ENCODE data around the gene CD74.
"Not testable (repeated sequence)": the region's sequence is repeated elsewhere in the genome, so short reads cannot be mapped to it uniquely, and the experiment has no call there.

Gene CD74

GRCh38 chr5:150412319-150413175 lies at the start of gene CD74:
TSS of gene CD74 (minus strand) at chr5:150412910. CDS start at chr5:150412749, 161 bp downstream.
- peak; percentile 92 for DNase-seq

GRCh38 chr5:150461231-150461630 lies 48.5 kb upstream of the CD74 start:
- DNase-seq: no peak

- DNase-seq: no peak
Measured at GRCh38 chr5:150460781-150461180, 48.1 kb upstream of the CD74 start.

- DNase-seq: peak; percentile 92
Measured at GRCh38 chr5:150458802-150459557, 46.3 kb upstream of the CD74 start.

- DNase-seq: no peak
Measured at GRCh38 chr5:150457562-150458240, 45.0 kb upstream of the CD74 start.

GRCh38 chr5:150457121-150457520 lies 44.4 kb upstream of the CD74 start:
- DNase-seq: no peak

- no peak for DNase-seq
Measured at GRCh38 chr5:150454492-150455229, 42.0 kb upstream of the CD74 start.

- DNase-seq: not testable (repeated sequence)
Measured at GRCh38 chr5:150454027-150454426, 41.3 kb upstream of the CD74 start.

GRCh38 chr5:150452914-150453313 lies 40.2 kb upstream of the CD74 start:
- DNase-seq: no peak

GRCh38 chr5:150451594-150451993 lies 38.9 kb upstream of the CD74 start:
- DNase-seq: no peak

- DNase-seq: peak; percentile 97
Measured at GRCh38 chr5:150449517-150450339, 37.0 kb upstream of the CD74 start, which contains the start of gene RPS14. TSS of gene RPS14 (minus strand) at chr5:150449739. CDS start at chr5:150447733, 2,006 bp downstream.

GRCh38 chr5:150448952-150449516 lies 36.3 kb upstream of the CD74 start:
- DNase-seq: no peak

- no peak for DNase-seq
Measured at GRCh38 chr5:150448334-150448733, 35.6 kb upstream of the CD74 start.

- no peak for DNase-seq
Measured at GRCh38 chr5:150447188-150447587, 34.5 kb upstream of the CD74 start.

GRCh38 chr5:150446583-150446982 lies 33.9 kb upstream of the CD74 start:
- DNase-seq: no peak

- DNase-seq: no peak
Measured at GRCh38 chr5:150446088-150446487, 33.4 kb upstream of the CD74 start.

- no peak for DNase-seq
Measured at GRCh38 chr5:150444770-150445169, 32.1 kb upstream of the CD74 start.

- DNase-seq: no peak
Measured at GRCh38 chr5:150443242-150444075, 30.7 kb upstream of the CD74 start.

- no peak for DNase-seq
Measured at GRCh38 chr5:150442699-150443080, 30.0 kb upstream of the CD74 start.

Measured in activated CD4-positive, alpha-beta T cell treated with anti-CD3 and anti-CD28 coated beads for 48 hours (primary cell).